PC-9 (cell line): ENCODE results near the gene PEX5. TPM values are rescaled to one million over a fixed set of nuclear protein-coding genes. Genes with fewer than 3 reads are reported as not detected.
A peak's percentile ranks its signal among the peaks of the same experiment; 100 is the strongest.
"Not testable (repeated sequence)": the region's sequence is repeated elsewhere in the genome, so short reads cannot be mapped to it uniquely, and the experiment has no call there.

Experiments
- BruUV-seq: library from RNA; stranded (reverse); fragments of 400-500 nt; replicated peaks from 2 replicates; lab custom pipeline; 2021; lab: Mats Ljungman, UMichigan
- CTCF ChIA-PET: fragments of 300-600 bp; sonication (Branson Sonifier 250); formaldehyde crosslinking; loops from one replicate; lab custom pipeline; 2022; ENCODE audit warnings: antibody characterized with exemption; lab: Charles Lee
- POLR2A ChIA-PET: fragments of 300-600 bp; sonication (Branson Sonifier 250); formaldehyde crosslinking; loops from one replicate; lab custom pipeline; 2022; ENCODE audit warnings: antibody characterized with exemption; ENCODE audit not compliant: unreplicated experiment; lab: Charles Lee
- DNase-seq, 2 experiments: peaks; one replicate each; pipeline versions ENCODE4 v3.0.0 to v3.0.0-alpha.2; 2015 to 2022; ENCODE audit warnings: mixed read lengths in 1 of 2
- H2AFZ ChIP-seq: fragments of 200-600 bp; sonication (generic); 2 replicates; pipeline ENCODE4 v1.8.1; 2017; ENCODE audit warnings: antibody characterized with exemption
- H3F3A ChIP-seq: fragments of 200-600 bp; sonication (generic); 2 replicates; pipeline ENCODE4 v1.8.1; 2017; ENCODE audit warnings: antibody characterized with exemption, mild to moderate bottlenecking, low read depth; ENCODE audit not compliant: insufficient read depth
- H3K27ac ChIP-seq: fragments of 200-600 bp; sonication (generic); 2 replicates; pipeline ENCODE4 v1.6.1; 2016; ENCODE audit warnings: mixed run types
- H3K27me3 ChIP-seq: fragments of 200-600 bp; sonication (generic); 2 replicates; pipeline ENCODE4 v1.6.1; 2016; ENCODE audit warnings: low read depth, mixed run types; ENCODE audit not compliant: insufficient read depth
- H3K36me3 ChIP-seq: fragments of 200-600 bp; sonication (generic); 2 replicates; pipeline ENCODE4 v1.6.1; 2016; ENCODE audit warnings: low read depth, mixed run types
- H3K4me1 ChIP-seq: fragments of 200-600 bp; sonication (generic); replicated peaks from 2 replicates; pipeline ENCODE4 v1.6.1; 2016; ENCODE audit warnings: mixed run types; ENCODE audit not compliant: insufficient read depth
- H3K4me2 ChIP-seq: fragments of 200-600 bp; sonication (generic); 2 replicates; pipeline ENCODE4 v1.6.1; 2017; ENCODE audit warnings: mixed run types
- H3K4me3 ChIP-seq: fragments of 200-600 bp; sonication (generic); 2 replicates; pipeline ENCODE4 v1.6.1; 2016; ENCODE audit warnings: mixed run types
- H3K79me2 ChIP-seq: fragments of 200-600 bp; sonication (generic); 2 replicates; pipeline ENCODE4 v1.6.1; 2017; ENCODE audit warnings: low read depth, mixed run types
- H3K9me2 ChIP-seq: fragments of 200-600 bp; sonication (generic); 2 replicates; pipeline ENCODE4 v1.8.1; 2017; ENCODE audit warnings: mild to moderate bottlenecking; ENCODE audit not compliant: insufficient read depth
- H3K9me3 ChIP-seq: fragments of 200-600 bp; sonication (generic); 2 replicates; pipeline ENCODE4 v1.8.1; 2016; ENCODE audit warnings: low read depth; ENCODE audit not compliant: insufficient read depth
- H4K20me1 ChIP-seq: fragments of 200-600 bp; sonication (generic); 2 replicates; pipeline ENCODE4 v1.8.1; 2017; ENCODE audit not compliant: insufficient read depth
- EZH2 ChIP-seq: fragments of 200-600 bp; sonication (generic); IDR thresholded peaks from 2 replicates; pipeline ENCODE4 v1.8.0; 2017; ENCODE audit warnings: antibody characterized with exemption, low read depth
- intact Hi-C: fragments of 100-400 bp; cut with micrococcal nuclease; formaldehyde crosslinking; loops from one replicate; pipeline ENCODE4 v1.10.0; 2022; ENCODE audit not compliant: unreplicated experiment
- total RNA-seq: library from RNA; stranded (reverse); gene quantifications from 2 replicates; pipeline ENCODE4 v1.2.3, GENCODE V29; 2021
- TF ChIP-seq, protein P1 (sequence below): fragments of 200-600 bp; sonication (generic); conservative IDR thresholded peaks from 2 replicates; pipeline ENCODE4 v1.6.1; 2017; ENCODE audit warnings: mixed run types, antibody characterized with exemption, mild to moderate bottlenecking, moderate library complexity

The PEX5 gene
- total RNA-seq, 1 experiment from 2014 or later = 62.1 TPM

DNA sequence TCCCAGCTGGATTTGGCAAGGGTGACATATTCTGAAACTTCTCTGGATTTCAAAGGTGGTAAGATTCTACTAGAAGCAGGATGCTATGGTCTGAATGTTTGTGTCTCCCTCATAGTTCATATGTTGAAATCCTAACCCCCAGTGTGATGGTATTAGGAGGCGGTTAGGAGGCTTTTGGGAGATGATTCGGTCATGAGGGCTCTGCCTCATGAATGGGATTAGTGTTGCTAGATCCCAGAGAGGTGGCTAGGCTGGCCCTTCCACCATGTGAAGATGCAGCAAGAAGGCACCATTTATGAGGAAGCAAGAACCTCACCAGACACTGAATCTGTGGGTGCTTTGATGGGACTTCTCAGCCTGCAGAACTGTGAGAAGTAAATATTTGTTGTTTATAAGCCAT, 11.0 kb upstream of the PEX5 start:
- Histone ChIP-seq H3F3A (no peaks in the 10 kb centered on the region), H2AFZ (no peak overlapping the region), H3K79me2 (no peaks in the 10 kb centered on the region), H3K36me3 (no peaks in the 10 kb centered on the region), H3K4me2 (no peak overlapping the region), H3K9me3 (no peaks in the 10 kb centered on the region), H3K27ac (no peak overlapping the region), H4K20me1 (no peaks in the 10 kb centered on the region), H3K4me3 (no peak overlapping the region), H3K27me3 (peaks cover 9% of the 10 kb centered on the region; the same call in 1 of the 2 replicates), H3K4me1 (no peaks in the 10 kb centered on the region), H3K9me2 (no peaks in the 10 kb centered on the region)
- intact Hi-C loops = no loop called here
- DNase-seq = peak in 1 of 2 experiments; percentile 28
- CTCF ChIA-PET = no interaction called here
- POLR2A ChIA-PET = no interaction called here
- no TSS peak for BruUV-seq
- TF ChIP-seq EZH2 = no peak
- TF ChIP-seq, protein P1, sequence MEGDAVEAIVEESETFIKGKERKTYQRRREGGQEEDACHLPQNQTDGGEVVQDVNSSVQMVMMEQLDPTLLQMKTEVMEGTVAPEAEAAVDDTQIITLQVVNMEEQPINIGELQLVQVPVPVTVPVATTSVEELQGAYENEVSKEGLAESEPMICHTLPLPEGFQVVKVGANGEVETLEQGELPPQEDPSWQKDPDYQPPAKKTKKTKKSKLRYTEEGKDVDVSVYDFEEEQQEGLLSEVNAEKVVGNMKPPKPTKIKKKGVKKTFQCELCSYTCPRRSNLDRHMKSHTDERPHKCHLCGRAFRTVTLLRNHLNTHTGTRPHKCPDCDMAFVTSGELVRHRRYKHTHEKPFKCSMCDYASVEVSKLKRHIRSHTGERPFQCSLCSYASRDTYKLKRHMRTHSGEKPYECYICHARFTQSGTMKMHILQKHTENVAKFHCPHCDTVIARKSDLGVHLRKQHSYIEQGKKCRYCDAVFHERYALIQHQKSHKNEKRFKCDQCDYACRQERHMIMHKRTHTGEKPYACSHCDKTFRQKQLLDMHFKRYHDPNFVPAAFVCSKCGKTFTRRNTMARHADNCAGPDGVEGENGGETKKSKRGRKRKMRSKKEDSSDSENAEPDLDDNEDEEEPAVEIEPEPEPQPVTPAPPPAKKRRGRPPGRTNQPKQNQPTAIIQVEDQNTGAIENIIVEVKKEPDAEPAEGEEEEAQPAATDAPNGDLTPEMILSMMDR = no peak

DNA sequence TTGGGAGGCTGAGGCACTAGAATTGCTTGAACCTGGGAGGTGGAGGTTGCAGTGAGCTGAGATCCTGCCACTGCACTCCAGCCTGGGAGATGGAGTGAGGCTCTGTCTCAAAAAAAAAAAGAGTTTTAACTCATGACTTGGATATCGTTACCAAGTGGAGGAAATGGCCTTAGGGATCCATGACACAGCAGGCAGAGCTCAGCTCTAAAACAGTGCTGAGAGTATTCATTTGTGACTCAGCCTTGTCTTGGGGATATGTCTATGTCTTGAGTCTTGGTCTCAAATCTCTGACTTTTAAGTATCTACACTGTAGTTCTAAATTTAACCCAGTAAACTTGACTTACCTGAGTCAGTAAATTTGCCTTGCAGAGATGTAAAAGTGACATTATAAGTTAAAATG, 8.8 kb upstream of the PEX5 start:
- intact Hi-C loops = no loop called here
- POLR2A ChIA-PET = interaction anchor here (0.6 to 0.7 kb wide), 2 partner anchors 149 to 372 kb away, joined by 4 to 11 read pairs; no protein-coding TSS in a partner anchor
- Histone ChIP-seq H3K27me3 (peaks cover 9% of the 10 kb centered on the region; the same call in 1 of the 2 replicates), H3K9me2 (no peaks in the 10 kb centered on the region), H3K79me2 (no peaks in the 10 kb centered on the region), H3K4me2 (no peak overlapping the region), H3K36me3 (no peaks in the 10 kb centered on the region), H3K4me3 (no peak overlapping the region), H3K27ac (no peak overlapping the region), H3K9me3 (no peaks in the 10 kb centered on the region), H2AFZ (no peak overlapping the region), H4K20me1 (no peaks in the 10 kb centered on the region), H3F3A (no peaks in the 10 kb centered on the region), H3K4me1 (no peaks in the 10 kb centered on the region)
- TF ChIP-seq EZH2 = no peak
- TF ChIP-seq, protein P1 = no peak
- CTCF ChIA-PET = interaction anchor here (0.7 kb wide), 1 partner anchor 382 kb away, joined by 11 read pairs; no protein-coding TSS in a partner anchor
- DNase-seq = peak in 1 of 2 experiments; percentile 25
- no TSS peak for BruUV-seq

DNA sequence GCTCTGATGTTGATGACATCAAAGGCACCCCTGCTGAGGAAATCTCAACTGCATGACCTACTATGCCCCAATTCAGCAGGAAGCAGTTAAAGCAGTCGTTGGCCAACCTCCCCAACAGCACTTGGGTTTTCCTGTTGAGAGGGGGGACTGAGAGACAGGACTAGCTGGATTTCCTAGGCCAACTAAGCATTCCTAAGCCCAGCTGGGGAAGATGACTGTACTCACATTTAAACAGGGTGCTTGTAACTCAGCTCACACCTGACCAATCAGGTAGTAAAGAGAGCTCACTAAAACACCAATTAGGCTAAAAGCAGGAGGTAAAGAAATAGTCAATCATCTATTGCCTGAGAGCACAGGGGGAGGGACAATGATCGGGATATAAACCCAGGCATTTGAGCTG, 3.4 kb upstream of the PEX5 start:
- H2AFZ ChIP-seq, H4K20me1 ChIP-seq, H3K27ac ChIP-seq, H3K9me2 ChIP-seq, H3K4me3 ChIP-seq, H3K27me3 ChIP-seq, BruUV-seq, H3K9me3 ChIP-seq, H3K4me2 ChIP-seq, POLR2A ChIA-PET, H3K36me3 ChIP-seq: not testable (repeated sequence)
- peaks cover 16% of the 10 kb centered on the region; the same call in 1 of the 2 replicates for H3F3A ChIP-seq
- peak in 1 of 2 experiments; percentile 51 for DNase-seq
- CTCF ChIA-PET = interaction anchor here (0.6 to 0.7 kb wide), 3 partner anchors 27 to 222 kb away, joined by 3 to 8 read pairs (median 3); no protein-coding TSS in a partner anchor
- peaks cover 20% of the 10 kb centered on the region for H3K4me1 ChIP-seq
- intact Hi-C loops = loop anchor here (5.0 kb wide), 1 partner anchor 259 kb away; the partner anchor contains the start of gene ATN1
- H3K79me2 ChIP-seq = peaks cover 13% of the 10 kb centered on the region
